ENCODE measurements around the gene TRAF1. TPM values are rescaled to one million over a fixed set of nuclear protein-coding genes. Genes with fewer than 3 reads are reported as not detected.

Gene TRAF1
- total and polyA plus RNA-seq, 12 donors: 1.1 to 6.7 (median 2.0) TPM

GRCh38 chr9:120864719-120865118 is 61.9 kb downstream of the TRAF1 start:
- peaks cover 0 to 81% (median 3%) of the 10 kb centered on the region in 9 donors for H3K36me3 ChIP-seq
- H3K4me1 ChIP-seq: peaks cover 0 to 17% (median 9%) of the 10 kb centered on the region in 9 donors
- no peak overlapping the region for H3K27ac ChIP-seq
- TF ChIP-seq CTCF (IDR thresholded peaks at IDR 0.05): no peak
- no peak overlapping the region for H3K4me3 ChIP-seq
- 96 to 98% methylated on average over 5 of the region's 5 CpGs for WGBS, 2 donors
- ATAC-seq (no peak), DNase-seq (no peak)
- intact Hi-C loops (cut with DNase I): loop anchor here in 1 of 10 donors (5.0 kb wide), 1 partner anchor 73 kb away; no protein-coding TSS in a partner anchor
- no peaks in the 10 kb centered on the region for H3K27me3 ChIP-seq
- no peaks in the 10 kb centered on the region for H3K9me3 ChIP-seq

GRCh38 chr9:120863833-120864232 is 62.8 kb downstream of the TRAF1 start:
- WGBS, 2 donors: 87 to 91% methylated on average over 7 of the region's 7 CpGs
- ATAC-seq: no peak

GRCh38 chr9:120862452-120862851 is 64.1 kb downstream of the TRAF1 start:
- intact Hi-C loops (cut with DNase I): no loop called here
- Histone ChIP-seq H3K9me3 (no peaks in the 10 kb centered on the region), H3K4me3 (no peak overlapping the region), H3K36me3 (peaks cover 0 to 97% (median 10%) of the 10 kb centered on the region in 9 donors), H3K27ac (no peak overlapping the region), H3K4me1 (peaks cover 0 to 4% (median 0%) of the 10 kb centered on the region in 9 donors), H3K27me3 (no peaks in the 10 kb centered on the region)
- WGBS, 2 donors: 89 to 94% methylated on average over 12 of the region's 12 CpGs
- DNase-seq (no peak), ATAC-seq (no peak)
- TF ChIP-seq CTCF (IDR thresholded peaks at IDR 0.05): no peak

More at GRCh38 chr9:120863833-120864232, 62.8 kb downstream of the TRAF1 start:
- Histone ChIP-seq H3K27ac (no peak overlapping the region), H3K27me3 (no peaks in the 10 kb centered on the region), H3K4me3 (no peak overlapping the region), H3K36me3 (peaks cover 0 to 86% (median 10%) of the 10 kb centered on the region in 9 donors), H3K4me1 (peaks cover 0 to 10% (median 5%) of the 10 kb centered on the region in 9 donors), H3K9me3 (no peaks in the 10 kb centered on the region)
- no peak for DNase-seq
- no peak for TF ChIP-seq CTCF (IDR thresholded peaks at IDR 0.05)
- intact Hi-C loops (cut with DNase I): no loop called here

GRCh38 chr9:120861935-120862334 is 64.7 kb downstream of the TRAF1 start:
- no peak for DNase-seq
- intact Hi-C loops (cut with DNase I): no loop called here
- no peak overlapping the region for H3K27ac ChIP-seq
- H3K36me3 ChIP-seq: peaks cover 0 to 97% (median 10%) of the 10 kb centered on the region in 9 donors
- no peak for ATAC-seq
- H3K9me3 ChIP-seq: no peaks in the 10 kb centered on the region
- peaks cover 0 to 8% (median 0%) of the 10 kb centered on the region in 9 donors for H3K4me1 ChIP-seq
- no peak overlapping the region for H3K4me3 ChIP-seq
- WGBS, 2 donors: 96 to 98% methylated on average over 6 of the region's 6 CpGs
- TF ChIP-seq CTCF (IDR thresholded peaks at IDR 0.05): no peak
- no peaks in the 10 kb centered on the region for H3K27me3 ChIP-seq
